WTC11 (cell line): ENCODE measurements around the gene LAMC2. TPM values are rescaled to one million over a fixed set of nuclear protein-coding genes. Genes with fewer than 3 reads are reported as not detected.

ENCODE experiments used
- ATAC-seq: fragments of 200-7000 bp; cut with Tn5 transposase; 2 replicates; pipeline ENCODE4 v1.10.0; 2021; ENCODE audit warnings: mild to moderate bottlenecking, moderate library complexity
- CTCF ChIA-PET: fragments of 300-600 bp; sonication (Branson Sonifier 250); formaldehyde crosslinking; loops from one replicate; lab custom pipeline; 2021; ENCODE audit warnings: antibody characterized with exemption; lab: Charles Lee
- POLR2A ChIA-PET: fragments of 350-600 bp; sonication (Branson Sonifier 250); formaldehyde crosslinking; loops from one replicate; lab custom pipeline; 2021; ENCODE audit warnings: antibody characterized with exemption; lab: Charles Lee
- DNase-seq: peaks from one replicate; pipeline ENCODE4 v3.0.0; 2021; ENCODE audit warnings: low spot score
- H3K27ac Mint-ChIP-seq: 2 replicates; pipeline ENCODE4 v1.8.0; 2021; ENCODE audit warnings: mixed read lengths
- H3K27me3 Mint-ChIP-seq: 2 replicates; pipeline ENCODE4 v1.8.0; 2021; ENCODE audit warnings: low read depth, mild to moderate bottlenecking, moderate library complexity, mixed read lengths
- H3K36me3 Mint-ChIP-seq: 2 replicates; pipeline ENCODE4 v1.8.0; 2021; ENCODE audit warnings: mixed read lengths
- H3K4me1 Mint-ChIP-seq: 2 replicates; pipeline ENCODE4 v1.8.0; 2022; ENCODE audit warnings: mixed read lengths
- H3K4me3 Mint-ChIP-seq: 2 replicates; pipeline ENCODE4 v1.8.0; 2021; ENCODE audit warnings: mild to moderate bottlenecking, moderate library complexity, mixed read lengths
- H3K9me3 Mint-ChIP-seq: 2 replicates; pipeline ENCODE4 v1.8.0; 2021; ENCODE audit warnings: mixed read lengths
- ATF6 ChIP-seq: sonication (generic); formaldehyde crosslinking; IDR thresholded peaks from 2 replicates; pipeline ENCODE4 v1.8.1; 2023; ENCODE audit warnings: mild to moderate bottlenecking, missing genetic modification reagents
- CBFB ChIP-seq: sonication (generic); formaldehyde crosslinking; IDR thresholded peaks from 2 replicates; pipeline ENCODE4 v1.8.1; 2022; ENCODE audit warnings: mild to moderate bottlenecking, low read depth, missing genetic modification reagents
- CDX4 ChIP-seq: fragments of 250-450 bp; sonication (Bioruptor Pico); IDR thresholded peaks from 2 replicates; pipeline ENCODE4 v1.9.0; 2021; ENCODE audit warnings: moderate library complexity, mild to moderate bottlenecking, inconsistent platforms, borderline replicate concordance
- CREM ChIP-seq: sonication (generic); formaldehyde crosslinking; IDR thresholded peaks from 2 replicates; pipeline ENCODE4 v1.8.1; 2022; ENCODE audit warnings: mild to moderate bottlenecking, missing genetic modification reagents, moderate library complexity
- GTF2I ChIP-seq: fragments of 250-450 bp; sonication (Bioruptor Pico); conservative IDR thresholded peaks from 2 replicates; pipeline ENCODE4 v1.4.0; 2021; ENCODE audit warnings: mild to moderate bottlenecking
- IRF2 ChIP-seq: sonication (generic); formaldehyde crosslinking; IDR thresholded peaks from 2 replicates; pipeline ENCODE4 v1.8.0; 2022; ENCODE audit warnings: low read depth, missing genetic modification reagents, borderline replicate concordance
- MXD4 ChIP-seq: fragments of 250-450 bp; sonication (Bioruptor Pico); IDR thresholded peaks from 2 replicates; pipeline ENCODE4 v1.8.0; 2021; ENCODE audit warnings: mild to moderate bottlenecking, moderate library complexity, borderline replicate concordance
- RORB ChIP-seq: fragments of 250-450 bp; sonication (Bioruptor Pico); IDR thresholded peaks from 2 replicates; pipeline ENCODE4 v1.9.0; 2021; ENCODE audit warnings: mild to moderate bottlenecking
- TEAD4 ChIP-seq: sonication (generic); formaldehyde crosslinking; IDR thresholded peaks from 2 replicates; pipeline ENCODE4 v1.8.0; 2022; ENCODE audit warnings: mild to moderate bottlenecking, missing genetic modification reagents
- USF1 ChIP-seq: sonication (generic); formaldehyde crosslinking; IDR thresholded peaks from 2 replicates; pipeline ENCODE4 v1.8.0; 2022; ENCODE audit warnings: mild to moderate bottlenecking, missing genetic modification reagents
- ZBTB21 ChIP-seq: sonication (generic); formaldehyde crosslinking; IDR thresholded peaks from 2 replicates; pipeline ENCODE4 v1.8.1; 2023; ENCODE audit warnings: mild to moderate bottlenecking, missing genetic modification reagents, borderline replicate concordance
- ZNF121 ChIP-seq: sonication (generic); formaldehyde crosslinking; IDR thresholded peaks from 2 replicates; pipeline ENCODE4 v1.8.0; 2023; ENCODE audit warnings: missing genetic modification reagents
- ZNF219 ChIP-seq: sonication (generic); formaldehyde crosslinking; IDR thresholded peaks from 2 replicates; pipeline ENCODE4 v1.8.0; 2023; ENCODE audit warnings: missing genetic modification reagents, mild to moderate bottlenecking, borderline replicate concordance
- ZNF317 ChIP-seq: sonication (generic); formaldehyde crosslinking; IDR thresholded peaks from 2 replicates; pipeline ENCODE4 v1.8.1; 2023; ENCODE audit warnings: low read depth, mild to moderate bottlenecking, moderate library complexity, missing genetic modification reagents, borderline replicate concordance
- ZNF396 ChIP-seq: fragments of 250-450 bp; sonication (Bioruptor Pico); IDR thresholded peaks from 2 replicates; pipeline ENCODE4 v1.8.0; 2021; ENCODE audit warnings: mild to moderate bottlenecking, moderate library complexity, borderline replicate concordance
- ZNF416 ChIP-seq: fragments of 250-450 bp; sonication (Bioruptor Pico); IDR thresholded peaks from 2 replicates; pipeline ENCODE4 v1.9.0; 2021; ENCODE audit warnings: mild to moderate bottlenecking, inconsistent platforms
- ZNF423 ChIP-seq: fragments of 250-450 bp; sonication (Bioruptor Pico); IDR thresholded peaks from 2 replicates; pipeline ENCODE4 v2.1.2; 2022; ENCODE audit warnings: mild to moderate bottlenecking, moderate library complexity
- ZNF671 ChIP-seq: fragments of 250-450 bp; sonication (Bioruptor Pico); IDR thresholded peaks from 2 replicates; pipeline ENCODE4 v1.8.0; 2021; ENCODE audit warnings: mild to moderate bottlenecking
- total RNA-seq: library from RNA; stranded (reverse); gene quantifications from 3 replicates; pipeline ENCODE4 v1.2.3, GENCODE V29; 2021
- TF ChIP-seq, protein P1 (sequence below): sonication (generic); formaldehyde crosslinking; IDR thresholded peaks from 2 replicates; pipeline ENCODE4 v1.8.0; 2023; ENCODE audit warnings: mild to moderate bottlenecking, missing genetic modification reagents
- TF ChIP-seq, protein P2 (sequence below): fragments of 250-450 bp; sonication (Bioruptor Pico); IDR thresholded peaks from 2 replicates; pipeline ENCODE4 v1.9.0; 2021; ENCODE audit warnings: mild to moderate bottlenecking, borderline replicate concordance
- TF ChIP-seq, protein P3 (sequence below): fragments of 200-600 bp; IDR thresholded peaks from 2 replicates; pipeline ENCODE4 v1.8.0; 2022; ENCODE audit warnings: antibody characterized with exemption
- TF ChIP-seq, protein P4 (sequence below): sonication (generic); formaldehyde crosslinking; IDR thresholded peaks from 2 replicates; pipeline ENCODE4 v1.8.0; 2022; ENCODE audit warnings: mild to moderate bottlenecking, missing genetic modification reagents

LAMC2 gene
- total RNA-seq, 1 experiment from 2014 or later: 7.9 TPM

DNA sequence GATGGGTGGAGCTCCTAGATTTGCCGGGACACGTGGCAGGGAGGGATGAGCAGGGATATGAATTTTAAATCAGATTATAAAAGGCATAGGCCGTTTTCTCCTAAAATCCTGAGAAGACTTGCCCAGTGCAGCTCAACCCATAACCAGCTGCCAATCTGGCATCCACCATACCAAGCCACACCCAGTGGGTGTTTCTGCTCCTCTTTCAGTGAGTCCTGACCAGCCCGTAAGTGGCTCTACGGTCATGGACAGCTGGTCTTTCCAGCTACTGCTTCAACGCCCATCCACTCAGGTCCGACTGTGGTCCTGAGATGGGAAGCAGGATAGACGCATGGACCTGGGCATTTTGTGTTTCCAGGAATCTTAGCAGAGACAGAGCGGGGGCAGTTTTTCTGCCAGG is 107.2 kb downstream of the LAMC2 start (continued):
- TF ChIP-seq ATF6 (CRISPR knock-in tag) (no peak), CREM (CRISPR knock-in tag) (no peak), IRF2 (no peak), MXD4 (no peak), ZNF219 (CRISPR knock-in tag) (no peak), CDX4 (CRISPR knock-in tag) (no peak), RORB (CRISPR knock-in tag) (no peak), ZNF423 (CRISPR knock-in tag) (no peak), TEAD4 (CRISPR knock-in tag) (no peak), GTF2I (CRISPR knock-in tag) (no peak), ZNF121 (no peak), ZNF416 (no peak), ZNF317 (CRISPR knock-in tag) (no peak)
- TF ChIP-seq, protein P1, sequence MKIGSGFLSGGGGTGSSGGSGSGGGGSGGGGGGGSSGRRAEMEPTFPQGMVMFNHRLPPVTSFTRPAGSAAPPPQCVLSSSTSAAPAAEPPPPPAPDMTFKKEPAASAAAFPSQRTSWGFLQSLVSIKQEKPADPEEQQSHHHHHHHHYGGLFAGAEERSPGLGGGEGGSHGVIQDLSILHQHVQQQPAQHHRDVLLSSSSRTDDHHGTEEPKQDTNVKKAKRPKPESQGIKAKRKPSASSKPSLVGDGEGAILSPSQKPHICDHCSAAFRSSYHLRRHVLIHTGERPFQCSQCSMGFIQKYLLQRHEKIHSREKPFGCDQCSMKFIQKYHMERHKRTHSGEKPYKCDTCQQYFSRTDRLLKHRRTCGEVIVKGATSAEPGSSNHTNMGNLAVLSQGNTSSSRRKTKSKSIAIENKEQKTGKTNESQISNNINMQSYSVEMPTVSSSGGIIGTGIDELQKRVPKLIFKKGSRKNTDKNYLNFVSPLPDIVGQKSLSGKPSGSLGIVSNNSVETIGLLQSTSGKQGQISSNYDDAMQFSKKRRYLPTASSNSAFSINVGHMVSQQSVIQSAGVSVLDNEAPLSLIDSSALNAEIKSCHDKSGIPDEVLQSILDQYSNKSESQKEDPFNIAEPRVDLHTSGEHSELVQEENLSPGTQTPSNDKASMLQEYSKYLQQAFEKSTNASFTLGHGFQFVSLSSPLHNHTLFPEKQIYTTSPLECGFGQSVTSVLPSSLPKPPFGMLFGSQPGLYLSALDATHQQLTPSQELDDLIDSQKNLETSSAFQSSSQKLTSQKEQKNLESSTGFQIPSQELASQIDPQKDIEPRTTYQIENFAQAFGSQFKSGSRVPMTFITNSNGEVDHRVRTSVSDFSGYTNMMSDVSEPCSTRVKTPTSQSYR: no peak
- TF ChIP-seq, all 79 proteins: peak for 0

DNA sequence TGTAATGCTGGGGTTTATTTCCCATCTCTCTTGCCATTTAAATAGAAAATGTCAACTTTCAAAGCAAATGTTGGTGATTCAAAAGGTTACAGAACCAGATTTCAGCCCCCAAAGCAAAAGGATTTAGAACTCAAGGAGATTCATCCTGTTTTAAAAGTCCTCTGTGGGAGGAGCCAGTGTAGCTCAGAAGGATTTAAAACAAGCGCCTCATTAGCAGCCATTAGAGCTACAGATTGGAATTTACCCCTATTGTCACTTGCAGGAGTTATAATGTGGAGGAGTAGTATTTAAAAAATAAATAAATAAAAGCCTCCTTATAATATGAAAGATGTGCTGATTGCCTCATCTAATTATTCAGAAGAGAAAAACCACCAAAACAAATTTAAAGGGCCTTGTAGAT is 107.8 kb downstream of the LAMC2 start:
- no peaks in the 10 kb centered on the region; the same call in 1 of the 2 replicates for H3K27me3 Mint-ChIP-seq
- ATAC-seq (no peak), DNase-seq (no peak)
- TF ChIP-seq, protein P2, sequence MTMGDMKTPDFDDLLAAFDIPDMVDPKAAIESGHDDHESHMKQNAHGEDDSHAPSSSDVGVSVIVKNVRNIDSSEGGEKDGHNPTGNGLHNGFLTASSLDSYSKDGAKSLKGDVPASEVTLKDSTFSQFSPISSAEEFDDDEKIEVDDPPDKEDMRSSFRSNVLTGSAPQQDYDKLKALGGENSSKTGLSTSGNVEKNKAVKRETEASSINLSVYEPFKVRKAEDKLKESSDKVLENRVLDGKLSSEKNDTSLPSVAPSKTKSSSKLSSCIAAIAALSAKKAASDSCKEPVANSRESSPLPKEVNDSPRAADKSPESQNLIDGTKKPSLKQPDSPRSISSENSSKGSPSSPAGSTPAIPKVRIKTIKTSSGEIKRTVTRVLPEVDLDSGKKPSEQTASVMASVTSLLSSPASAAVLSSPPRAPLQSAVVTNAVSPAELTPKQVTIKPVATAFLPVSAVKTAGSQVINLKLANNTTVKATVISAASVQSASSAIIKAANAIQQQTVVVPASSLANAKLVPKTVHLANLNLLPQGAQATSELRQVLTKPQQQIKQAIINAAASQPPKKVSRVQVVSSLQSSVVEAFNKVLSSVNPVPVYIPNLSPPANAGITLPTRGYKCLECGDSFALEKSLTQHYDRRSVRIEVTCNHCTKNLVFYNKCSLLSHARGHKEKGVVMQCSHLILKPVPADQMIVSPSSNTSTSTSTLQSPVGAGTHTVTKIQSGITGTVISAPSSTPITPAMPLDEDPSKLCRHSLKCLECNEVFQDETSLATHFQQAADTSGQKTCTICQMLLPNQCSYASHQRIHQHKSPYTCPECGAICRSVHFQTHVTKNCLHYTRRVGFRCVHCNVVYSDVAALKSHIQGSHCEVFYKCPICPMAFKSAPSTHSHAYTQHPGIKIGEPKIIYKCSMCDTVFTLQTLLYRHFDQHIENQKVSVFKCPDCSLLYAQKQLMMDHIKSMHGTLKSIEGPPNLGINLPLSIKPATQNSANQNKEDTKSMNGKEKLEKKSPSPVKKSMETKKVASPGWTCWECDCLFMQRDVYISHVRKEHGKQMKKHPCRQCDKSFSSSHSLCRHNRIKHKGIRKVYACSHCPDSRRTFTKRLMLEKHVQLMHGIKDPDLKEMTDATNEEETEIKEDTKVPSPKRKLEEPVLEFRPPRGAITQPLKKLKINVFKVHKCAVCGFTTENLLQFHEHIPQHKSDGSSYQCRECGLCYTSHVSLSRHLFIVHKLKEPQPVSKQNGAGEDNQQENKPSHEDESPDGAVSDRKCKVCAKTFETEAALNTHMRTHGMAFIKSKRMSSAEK (CRISPR knock-in tag): no peak
- TF ChIP-seq ZBTB21 (CRISPR knock-in tag) (no peak), ZNF396 (CRISPR knock-in tag) (no peak), ZNF671 (CRISPR knock-in tag) (no peak), CBFB (no peak), USF1 (no peak)
- TF ChIP-seq, protein P1: no peak
- TF ChIP-seq, protein P3, sequence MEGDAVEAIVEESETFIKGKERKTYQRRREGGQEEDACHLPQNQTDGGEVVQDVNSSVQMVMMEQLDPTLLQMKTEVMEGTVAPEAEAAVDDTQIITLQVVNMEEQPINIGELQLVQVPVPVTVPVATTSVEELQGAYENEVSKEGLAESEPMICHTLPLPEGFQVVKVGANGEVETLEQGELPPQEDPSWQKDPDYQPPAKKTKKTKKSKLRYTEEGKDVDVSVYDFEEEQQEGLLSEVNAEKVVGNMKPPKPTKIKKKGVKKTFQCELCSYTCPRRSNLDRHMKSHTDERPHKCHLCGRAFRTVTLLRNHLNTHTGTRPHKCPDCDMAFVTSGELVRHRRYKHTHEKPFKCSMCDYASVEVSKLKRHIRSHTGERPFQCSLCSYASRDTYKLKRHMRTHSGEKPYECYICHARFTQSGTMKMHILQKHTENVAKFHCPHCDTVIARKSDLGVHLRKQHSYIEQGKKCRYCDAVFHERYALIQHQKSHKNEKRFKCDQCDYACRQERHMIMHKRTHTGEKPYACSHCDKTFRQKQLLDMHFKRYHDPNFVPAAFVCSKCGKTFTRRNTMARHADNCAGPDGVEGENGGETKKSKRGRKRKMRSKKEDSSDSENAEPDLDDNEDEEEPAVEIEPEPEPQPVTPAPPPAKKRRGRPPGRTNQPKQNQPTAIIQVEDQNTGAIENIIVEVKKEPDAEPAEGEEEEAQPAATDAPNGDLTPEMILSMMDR: no peak
- TF ChIP-seq, protein P4, sequence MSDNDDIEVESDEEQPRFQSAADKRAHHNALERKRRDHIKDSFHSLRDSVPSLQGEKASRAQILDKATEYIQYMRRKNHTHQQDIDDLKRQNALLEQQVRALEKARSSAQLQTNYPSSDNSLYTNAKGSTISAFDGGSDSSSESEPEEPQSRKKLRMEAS (CRISPR knock-in tag): no peak
- peaks cover 29% of the 10 kb centered on the region for H3K4me1 Mint-ChIP-seq
- H3K4me3 Mint-ChIP-seq: no peak overlapping the region
- POLR2A ChIA-PET: no interaction called here
- no peaks in the 10 kb centered on the region for H3K36me3 Mint-ChIP-seq
- no peak overlapping the region for H3K27ac Mint-ChIP-seq
- H3K9me3 Mint-ChIP-seq: peaks cover 5% of the 10 kb centered on the region
- CTCF ChIA-PET: interaction anchor here (1.2 to 5.0 kb wide), 3 partner anchors 12 to 59 kb away, joined by 4 to 25 read pairs (median 21); no protein-coding TSS in a partner anchor
